Endometrium (tissue), 2 donors: ENCODE measurements around the gene IL17A.

Source experiments
- FAIRE-seq: peaks from 2 replicates; lab custom pipeline; 2012; peaks lifted over from hg19 to GRCh38; lab: Jason Lieb, UNC
- donor health status: control.
- donor health status: control.

The IL17A gene

DNA sequence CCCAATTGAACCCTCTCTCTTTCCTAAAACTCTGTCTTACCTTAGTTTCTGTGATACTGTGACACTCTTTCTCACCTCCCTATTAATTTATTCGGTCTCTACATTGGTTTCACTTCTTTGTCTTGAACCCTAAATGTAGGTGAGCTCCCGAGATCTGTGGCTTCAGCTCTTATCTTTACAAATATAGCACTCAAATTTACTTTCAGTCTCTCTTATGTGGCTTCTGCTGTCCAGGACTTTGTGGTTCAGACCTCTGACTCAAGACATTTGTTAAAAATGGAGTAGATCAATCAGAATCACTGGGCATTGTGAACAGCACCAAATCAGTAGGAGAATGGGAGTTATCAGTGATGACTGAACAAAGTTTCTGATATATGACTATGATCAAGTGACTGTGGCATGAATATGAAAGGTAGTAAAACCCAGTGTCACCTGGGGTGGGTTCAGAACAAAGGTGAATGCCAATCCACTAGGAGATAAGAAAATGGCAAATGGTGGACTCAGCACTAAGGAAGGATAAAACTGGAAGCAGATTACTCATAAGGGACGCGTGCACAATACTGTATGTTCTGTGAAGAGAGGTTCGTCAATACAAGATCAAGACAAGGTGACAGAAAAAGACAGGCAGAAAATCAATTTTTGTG lies 30.9 kb downstream of the IL17A start:
- FAIRE-seq, result no peak

DNA sequence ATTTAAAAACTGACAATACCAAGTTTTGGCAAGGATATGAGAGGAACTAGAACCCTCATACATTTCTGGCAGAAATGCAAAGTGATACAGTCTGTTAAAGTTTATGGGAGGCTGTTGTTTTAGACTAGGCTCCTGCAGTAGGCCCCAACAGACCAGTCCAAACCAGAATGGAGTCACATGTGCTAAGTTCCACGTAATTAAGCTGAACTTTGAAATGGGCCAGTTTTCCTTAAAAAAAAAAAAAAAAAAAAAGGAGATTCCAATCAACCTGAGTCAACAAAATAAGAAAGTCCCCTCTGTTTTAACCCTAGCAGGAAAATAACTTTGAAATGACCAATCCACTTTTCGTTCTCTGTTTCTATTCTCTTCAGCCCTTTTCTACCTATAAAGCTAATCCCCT lies 31.6 kb downstream of the IL17A start:
- no peak for FAIRE-seq

DNA sequence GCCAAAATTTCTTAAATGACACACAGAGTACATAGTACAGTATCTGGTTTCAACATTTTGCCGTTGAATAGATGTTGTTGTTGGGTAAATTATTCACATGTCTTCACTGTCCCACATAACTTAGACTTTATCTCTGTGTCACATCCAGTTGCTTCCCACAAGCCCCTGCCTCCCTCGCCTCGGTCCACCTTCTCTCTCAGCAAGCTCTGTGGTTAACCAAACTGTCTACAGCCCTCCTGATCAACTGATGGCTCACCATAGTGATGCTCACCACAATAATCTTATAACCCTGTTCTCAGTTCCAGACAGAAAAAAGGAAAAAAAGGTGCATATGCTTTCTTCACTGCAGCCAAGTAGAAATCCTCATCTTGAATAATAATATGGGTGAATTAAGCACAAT lies 35.1 kb downstream of the IL17A start:
- no peak for FAIRE-seq

DNA sequence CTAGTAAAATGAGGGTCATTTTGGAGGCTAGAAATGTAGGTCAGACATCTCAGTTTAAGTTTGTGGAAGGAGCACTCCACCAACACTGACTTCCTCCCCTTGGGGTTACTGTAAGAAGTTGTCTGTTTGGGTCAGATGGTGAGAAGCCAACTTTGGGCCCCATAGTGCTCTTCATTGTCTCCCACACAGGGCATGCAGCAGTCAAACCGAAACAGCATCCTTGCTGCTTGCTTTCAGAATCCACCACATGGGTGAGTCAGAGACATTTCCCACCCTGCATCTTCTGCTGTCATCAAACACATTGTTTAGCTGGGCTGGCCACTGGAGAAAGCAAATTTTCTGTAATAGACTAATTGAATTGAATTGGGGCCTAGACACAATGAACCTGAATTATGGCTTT lies 41.3 kb downstream of the IL17A start:
- FAIRE-seq, result no peak

DNA sequence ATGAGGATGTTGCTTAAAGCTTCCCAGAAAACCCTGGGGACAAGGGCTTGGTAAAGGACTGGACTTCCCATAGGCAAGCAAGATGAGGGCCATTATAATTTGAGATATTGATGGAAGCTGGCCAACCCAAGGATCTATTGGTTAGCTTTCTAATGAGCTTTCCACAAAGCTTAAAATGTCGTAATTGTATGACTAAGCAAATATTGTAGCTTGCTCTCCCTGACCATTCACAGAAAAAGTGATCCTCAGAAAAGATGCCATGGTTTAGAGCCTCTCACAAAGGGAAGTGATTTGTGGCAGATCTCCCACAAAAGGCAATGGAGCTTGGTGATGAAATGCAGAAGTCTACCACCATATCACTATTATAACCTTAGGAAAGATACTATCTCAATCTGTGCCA lies 44.5 kb downstream of the IL17A start:
- FAIRE-seq, result no peak

DNA sequence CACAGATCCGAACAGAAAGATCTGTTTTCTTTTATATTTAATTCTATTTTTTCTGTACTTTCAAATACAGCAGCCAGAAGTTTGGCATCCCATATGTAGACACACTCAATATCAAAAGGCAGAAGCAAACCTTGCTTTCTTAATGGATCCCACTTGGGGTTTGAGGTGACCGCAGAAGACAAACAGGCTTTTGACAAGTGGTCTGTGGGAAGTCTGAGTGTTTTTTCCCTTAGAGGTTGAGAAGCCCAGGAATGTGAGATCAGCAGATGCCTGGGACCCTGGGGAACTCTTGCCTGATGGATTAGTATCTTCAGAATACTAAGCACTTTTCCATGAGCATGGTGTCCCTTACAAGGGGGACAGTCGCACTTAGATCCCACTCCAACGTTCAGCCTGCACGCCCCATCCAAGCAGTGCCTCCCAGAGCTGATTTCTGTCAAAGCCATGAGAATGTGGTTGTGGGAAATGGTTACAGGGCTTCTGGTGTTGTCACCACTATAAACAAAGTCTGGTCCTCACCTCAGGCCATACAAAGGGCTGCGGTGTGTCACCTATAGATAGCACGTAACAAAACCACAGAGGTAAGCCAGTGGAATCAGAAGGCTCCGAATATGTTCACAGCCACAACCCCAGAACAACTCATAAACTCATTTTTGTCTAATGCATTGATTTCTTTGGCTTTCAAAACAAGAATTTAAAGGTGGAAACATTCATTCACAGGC lies 45.4 kb downstream of the IL17A start:
- FAIRE-seq, result no peak

DNA sequence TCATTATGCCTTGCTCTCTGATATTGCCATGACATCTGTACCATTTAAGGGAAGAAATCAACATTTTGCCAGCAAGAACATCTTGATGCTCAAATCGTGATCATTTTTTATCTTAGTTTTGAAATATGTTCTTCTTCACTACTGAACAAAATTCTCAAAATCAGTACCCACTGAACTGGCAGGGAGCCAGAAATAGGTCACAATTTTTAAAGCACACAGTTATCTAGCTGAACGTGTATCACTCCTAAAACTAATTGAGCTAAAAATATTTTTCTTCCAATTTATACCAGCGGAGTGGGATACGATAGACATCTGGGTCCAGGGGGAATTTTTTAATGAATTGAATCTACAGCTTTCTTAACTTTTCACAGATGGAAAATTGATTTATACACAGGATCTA lies 46.8 kb downstream of the IL17A start:
- FAIRE-seq, result no peak

- FAIRE-seq, result no peak
Observed at GRCh38 chr6:52233975-52234823, 48.0 kb downstream of the IL17A start.
